ENCODE data around the gene VILL.

VILL gene

GRCh38 chr3:38011111-38011510 lies 20.5 kb downstream of the VILL start:
- in situ Hi-C loops (cut with HindIII; ENCODE audit: low sequenced_read_pairs), result no loop called here

- in situ Hi-C loops (cut with HindIII; ENCODE audit: low sequenced_read_pairs), result loop anchor here (5.0 kb wide), 1 partner anchor 48 kb away; no protein-coding TSS in a partner anchor
Observed at GRCh38 chr3:38015485-38015884, 24.9 kb downstream of the VILL start.

GRCh38 chr3:38015984-38016383 lies 25.4 kb downstream of the VILL start:
- in situ Hi-C loops (cut with HindIII; ENCODE audit: low sequenced_read_pairs), result loop anchor here (5.0 kb wide), 1 partner anchor 49 kb away; no protein-coding TSS in a partner anchor

GRCh38 chr3:38016410-38016809 lies 25.8 kb downstream of the VILL start:
- in situ Hi-C loops (cut with HindIII; ENCODE audit: low sequenced_read_pairs), result loop anchor here (5.0 kb wide), 1 partner anchor 49 kb away; no protein-coding TSS in a partner anchor

- in situ Hi-C loops (cut with HindIII; ENCODE audit: low sequenced_read_pairs), result loop anchor here (5.0 kb wide), 1 partner anchor 50 kb away; no protein-coding TSS in a partner anchor
Observed at GRCh38 chr3:38016847-38017444, 26.4 kb downstream of the VILL start.

GRCh38 chr3:38017445-38018295 lies 27.1 kb downstream of the VILL start:
- in situ Hi-C loops (cut with HindIII; ENCODE audit: low sequenced_read_pairs), result loop anchor here (5.0 kb wide), 1 partner anchor 50 kb away; no protein-coding TSS in a partner anchor

GRCh38 chr3:38018296-38019266 lies 28.0 kb downstream of the VILL start:
- in situ Hi-C loops (cut with HindIII; ENCODE audit: low sequenced_read_pairs), result loop anchor here (5.0 kb wide), 1 partner anchor 51 kb away; no protein-coding TSS in a partner anchor

GRCh38 chr3:38019658-38020341 lies 29.2 kb downstream of the VILL start:
- in situ Hi-C loops (cut with HindIII; ENCODE audit: low sequenced_read_pairs), result loop anchor here (5.0 kb wide), 1 partner anchor 52 kb away; no protein-coding TSS in a partner anchor

- in situ Hi-C loops (cut with HindIII; ENCODE audit: low sequenced_read_pairs), result no loop called here
Observed at GRCh38 chr3:38020342-38020726, 29.7 kb downstream of the VILL start.

- in situ Hi-C loops (cut with HindIII; ENCODE audit: low sequenced_read_pairs), result no loop called here
Observed at GRCh38 chr3:38021196-38021595, 30.6 kb downstream of the VILL start.

- in situ Hi-C loops (cut with HindIII; ENCODE audit: low sequenced_read_pairs), result no loop called here
Observed at GRCh38 chr3:38022301-38022700, 31.7 kb downstream of the VILL start.

- in situ Hi-C loops (cut with HindIII; ENCODE audit: low sequenced_read_pairs), result no loop called here
Observed at GRCh38 chr3:38022896-38023709, 32.5 kb downstream of the VILL start.

- in situ Hi-C loops (cut with HindIII; ENCODE audit: low sequenced_read_pairs), result no loop called here
Observed at GRCh38 chr3:38026856-38027255, 36.3 kb downstream of the VILL start.

GRCh38 chr3:38027466-38028465 lies 37.2 kb downstream of the VILL start:
- in situ Hi-C loops (cut with HindIII; ENCODE audit: low sequenced_read_pairs), result no loop called here

- in situ Hi-C loops (cut with HindIII; ENCODE audit: low sequenced_read_pairs), result no loop called here
Observed at GRCh38 chr3:38028621-38029361, 38.2 kb downstream of the VILL start.

- in situ Hi-C loops (cut with HindIII; ENCODE audit: low sequenced_read_pairs), result no loop called here
Observed at GRCh38 chr3:38029400-38030125, 39.0 kb downstream of the VILL start, which contains the start of gene PLCD1. Gene PLCD1, minus strand, starts transcription at chr3:38029642. Its CDS starts 103 bp downstream, at chr3:38029539.
